GM18868 (cell line): ENCODE data around the gene SPDYE2B.
A peak's percentile ranks its signal among the peaks of the same experiment; 100 is the strongest.
"Not testable (repeated sequence)": the region's sequence is repeated elsewhere in the genome, so short reads cannot be mapped to it uniquely, and the experiment has no call there.

Experiments
- ATAC-seq: cut with Tn5 transposase; IDR thresholded peaks from one replicate; pipeline ENCODE4 v1.9.1; 2021; ENCODE audit warnings: mild to moderate bottlenecking, moderate library complexity; ENCODE audit not compliant: unreplicated experiment

The SPDYE2B gene, protein sequence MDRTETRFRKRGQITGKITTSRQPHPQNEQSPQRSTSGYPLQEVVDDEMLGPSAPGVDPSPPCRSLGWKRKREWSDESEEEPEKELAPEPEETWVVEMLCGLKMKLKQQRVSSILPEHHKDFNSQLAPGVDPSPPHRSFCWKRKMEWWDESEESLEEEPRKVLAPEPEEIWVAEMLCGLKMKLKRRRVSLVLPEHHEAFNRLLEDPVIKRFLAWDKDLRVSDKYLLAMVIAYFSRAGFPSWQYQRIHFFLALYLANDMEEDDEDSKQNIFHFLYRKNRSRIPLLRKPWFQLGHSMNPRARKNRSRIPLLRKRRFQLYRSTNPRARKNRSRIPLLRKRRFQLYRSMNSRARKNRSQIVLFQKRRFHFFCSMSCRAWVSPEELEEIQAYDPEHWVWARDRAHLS

DNA sequence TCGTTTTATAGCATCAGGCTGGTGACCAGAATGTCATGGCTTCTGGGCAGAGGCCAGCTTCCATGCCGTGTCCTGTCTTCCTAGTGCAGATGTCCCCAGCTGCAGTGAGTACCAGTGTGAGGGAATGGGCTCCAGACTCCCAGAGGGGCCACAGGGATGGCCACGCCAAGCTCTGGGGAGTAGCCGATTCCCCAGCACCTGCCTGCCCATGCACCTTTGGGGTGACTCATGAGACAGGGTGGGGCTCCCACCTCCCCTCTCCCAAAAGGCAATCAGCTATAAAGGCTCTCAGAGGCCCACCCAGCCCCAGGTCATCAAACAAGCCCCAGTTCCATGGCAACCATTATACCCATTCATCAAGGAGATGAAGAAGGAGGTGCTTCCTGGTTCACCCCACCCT is at the start of gene SPDYE2B:
Gene SPDYE2B (plus strand): TSS at position 396 of the 400 bp plus-strand sequence. CDS start 2,030 bp downstream, outside the sequence.
- not testable (repeated sequence) for ATAC-seq

DNA sequence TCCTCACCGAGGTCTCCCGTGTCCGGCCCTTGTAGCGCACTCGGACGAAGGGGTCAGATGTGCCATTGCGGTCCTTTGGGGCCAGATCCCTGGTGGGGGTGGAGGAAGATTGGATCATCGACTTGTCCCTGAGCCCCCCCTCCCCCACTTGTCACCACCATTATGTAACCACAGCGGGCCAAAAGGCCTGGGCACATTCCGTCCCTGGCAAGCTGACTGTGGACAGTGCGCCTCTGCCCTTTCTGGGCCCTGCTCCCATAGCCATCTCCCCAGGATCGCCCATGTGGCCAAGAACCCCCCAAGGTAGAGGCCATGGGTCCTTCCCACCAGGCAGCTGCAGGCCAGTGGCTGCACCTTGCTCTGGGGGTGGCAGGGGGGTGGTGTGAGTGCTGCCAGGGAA is 47.8 kb upstream of the SPDYE2B start:
- not testable (repeated sequence) for ATAC-seq

DNA sequence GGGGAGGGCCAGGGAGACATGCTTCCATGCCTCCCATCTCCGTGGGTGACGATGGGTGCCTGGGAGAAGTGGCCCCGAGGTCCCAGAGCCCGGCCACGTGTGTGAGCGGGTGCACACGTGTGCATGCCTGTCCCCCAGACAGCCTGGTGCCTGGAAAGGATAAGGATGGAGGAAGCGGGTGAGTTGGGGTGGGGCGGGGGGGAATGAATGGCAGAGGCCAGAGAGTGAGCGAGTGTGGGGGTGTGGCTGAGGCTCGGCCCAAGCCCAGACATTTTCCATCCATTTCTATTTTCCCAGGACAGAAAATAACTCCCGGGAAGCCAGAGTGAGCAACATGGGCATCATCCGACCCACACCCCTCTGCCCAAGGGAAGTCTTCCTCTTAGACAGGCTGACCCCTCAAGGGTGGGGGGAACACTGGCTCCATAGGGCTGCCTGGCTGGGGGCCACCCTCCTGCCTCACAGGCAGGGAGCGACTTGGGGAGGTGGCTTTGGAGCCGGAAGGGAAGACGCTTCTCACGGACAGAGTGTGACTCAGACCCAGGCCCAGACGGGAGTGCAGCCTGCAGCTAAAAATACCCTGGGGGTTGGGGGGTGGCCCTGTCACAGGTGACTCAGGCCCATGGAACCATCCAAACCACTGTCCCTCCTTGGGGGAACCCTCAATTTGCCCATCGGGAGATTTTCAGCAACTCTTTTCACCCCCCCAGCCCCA is 45.5 kb upstream of the SPDYE2B start:
- ATAC-seq: not testable (repeated sequence)

DNA sequence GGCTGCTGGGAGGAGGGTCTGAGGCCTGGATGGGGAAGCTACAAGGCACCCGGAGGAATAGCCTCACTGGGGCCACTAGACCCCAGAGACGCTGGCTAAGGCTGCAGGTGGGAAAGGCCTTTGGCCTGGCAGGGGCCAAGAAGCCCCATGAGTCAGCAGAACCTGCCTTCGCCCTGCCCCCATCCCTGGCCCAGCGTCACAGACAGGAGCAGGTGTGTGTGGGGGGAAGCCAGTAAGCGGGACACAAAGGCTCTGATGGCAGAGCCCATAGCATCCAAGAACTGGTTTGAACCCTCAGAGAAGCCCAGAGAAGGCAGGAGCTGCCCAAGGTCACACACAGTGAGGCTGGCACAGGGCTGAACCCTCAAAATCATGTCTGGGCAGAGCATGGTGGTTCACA is 43.3 kb upstream of the SPDYE2B start:
- not testable (repeated sequence) for ATAC-seq

DNA sequence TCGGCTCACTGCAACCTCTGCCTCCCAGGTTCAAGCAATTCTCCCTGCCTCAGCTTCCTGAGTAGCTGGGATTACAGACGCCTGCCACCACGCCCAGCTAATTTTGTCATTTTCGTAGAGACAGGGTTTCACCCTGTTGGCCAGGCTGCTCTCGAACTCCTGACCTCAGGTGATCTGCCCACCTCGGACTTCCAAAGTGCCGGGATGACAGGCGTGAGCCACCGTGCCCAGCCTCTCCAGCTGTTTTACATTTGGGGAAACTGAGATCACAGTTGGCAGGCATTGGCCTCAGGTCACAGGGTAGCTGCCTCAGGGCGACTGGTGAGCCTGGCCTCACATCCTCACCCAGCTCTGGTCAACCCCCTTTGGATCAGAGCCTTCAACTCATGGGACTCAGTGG is 40.4 kb upstream of the SPDYE2B start:
- not testable (repeated sequence) for ATAC-seq

DNA sequence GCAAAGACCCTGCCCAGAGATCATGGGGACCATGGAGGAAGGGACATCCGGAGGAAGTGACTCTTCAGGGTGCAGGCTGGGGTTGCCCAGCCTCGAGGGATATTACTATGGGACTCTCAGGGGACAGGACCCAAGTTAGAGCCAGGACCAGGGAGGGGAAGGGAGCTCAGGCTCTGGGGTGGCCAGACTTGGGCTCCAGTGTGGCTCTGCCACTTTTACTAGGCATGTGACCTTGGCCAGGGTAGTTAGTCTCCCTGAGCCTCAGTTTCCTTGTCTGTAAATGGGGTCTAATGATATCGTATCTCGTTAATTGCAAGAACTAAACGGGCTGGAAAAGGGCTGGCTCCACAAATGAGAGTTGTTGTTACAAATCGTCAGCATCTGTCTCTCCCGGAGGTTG is 39.7 kb upstream of the SPDYE2B start:
- not testable (repeated sequence) for ATAC-seq

DNA sequence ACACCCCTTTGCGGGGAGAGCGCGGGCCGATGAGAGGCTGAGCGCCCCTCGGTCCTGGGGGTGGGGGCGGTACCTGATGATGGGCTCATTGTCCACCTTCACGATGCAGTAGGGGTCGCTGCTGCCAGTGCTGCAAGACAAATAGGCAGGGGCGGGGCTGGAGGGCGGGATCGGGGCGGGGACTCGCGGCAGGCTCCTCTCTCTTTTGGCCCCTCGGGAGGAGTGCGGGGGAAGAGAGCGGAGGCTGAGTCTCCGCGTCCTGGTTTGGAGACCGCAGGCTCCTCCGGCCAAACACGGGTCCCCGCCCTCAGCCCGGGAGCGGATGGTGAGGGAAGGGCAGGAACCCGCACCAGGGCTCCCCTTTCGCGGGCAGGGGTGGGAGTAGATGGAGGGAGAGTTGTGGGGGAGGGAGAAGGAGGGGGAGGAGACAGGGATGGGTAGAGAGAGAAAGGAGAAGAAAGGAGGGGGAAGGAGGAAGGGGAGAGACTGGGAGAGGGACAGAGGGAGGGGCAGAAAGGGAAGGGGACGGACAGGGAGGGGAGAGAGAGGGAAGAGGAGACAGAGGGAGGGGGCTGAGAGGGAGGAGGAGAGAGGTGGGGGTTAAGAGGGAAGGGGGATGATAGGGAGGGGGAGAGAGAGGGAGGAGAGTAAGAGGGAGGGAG is 39.0 kb upstream of the SPDYE2B start:
- ATAC-seq: peak; percentile 50

DNA sequence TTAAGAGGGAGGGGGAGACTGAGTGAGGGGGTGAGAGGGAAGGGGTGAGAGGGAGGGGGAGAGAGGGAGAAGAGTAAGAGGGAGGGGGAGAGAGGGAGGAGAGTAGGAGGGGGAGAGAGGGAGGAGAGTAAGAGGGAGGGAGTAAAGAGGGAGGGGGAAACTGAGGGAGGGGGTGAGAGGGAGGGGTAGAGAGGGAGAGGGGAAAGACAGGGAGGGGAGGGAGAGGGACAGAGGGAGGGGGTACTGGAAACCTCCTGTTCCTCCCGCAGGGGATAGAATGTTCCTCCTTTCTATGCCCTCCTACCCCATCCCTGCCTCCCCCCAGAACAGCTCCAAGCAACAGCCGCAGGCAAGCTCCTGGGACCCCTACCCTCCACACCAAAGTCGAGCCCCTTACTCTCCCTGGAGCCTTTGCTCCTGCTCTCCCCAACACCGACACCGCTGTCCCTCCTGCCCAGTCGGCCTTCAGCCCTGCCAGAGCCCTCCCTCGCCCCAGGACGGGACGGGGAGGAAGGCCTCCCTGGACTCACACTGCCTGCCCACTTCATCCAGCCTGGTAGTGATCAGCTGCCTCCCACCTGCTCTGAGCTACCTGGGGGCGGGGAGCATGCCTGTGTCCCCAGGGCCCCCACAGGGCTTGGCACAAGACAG is 38.3 kb upstream of the SPDYE2B start:
- ATAC-seq: not testable (repeated sequence)

DNA sequence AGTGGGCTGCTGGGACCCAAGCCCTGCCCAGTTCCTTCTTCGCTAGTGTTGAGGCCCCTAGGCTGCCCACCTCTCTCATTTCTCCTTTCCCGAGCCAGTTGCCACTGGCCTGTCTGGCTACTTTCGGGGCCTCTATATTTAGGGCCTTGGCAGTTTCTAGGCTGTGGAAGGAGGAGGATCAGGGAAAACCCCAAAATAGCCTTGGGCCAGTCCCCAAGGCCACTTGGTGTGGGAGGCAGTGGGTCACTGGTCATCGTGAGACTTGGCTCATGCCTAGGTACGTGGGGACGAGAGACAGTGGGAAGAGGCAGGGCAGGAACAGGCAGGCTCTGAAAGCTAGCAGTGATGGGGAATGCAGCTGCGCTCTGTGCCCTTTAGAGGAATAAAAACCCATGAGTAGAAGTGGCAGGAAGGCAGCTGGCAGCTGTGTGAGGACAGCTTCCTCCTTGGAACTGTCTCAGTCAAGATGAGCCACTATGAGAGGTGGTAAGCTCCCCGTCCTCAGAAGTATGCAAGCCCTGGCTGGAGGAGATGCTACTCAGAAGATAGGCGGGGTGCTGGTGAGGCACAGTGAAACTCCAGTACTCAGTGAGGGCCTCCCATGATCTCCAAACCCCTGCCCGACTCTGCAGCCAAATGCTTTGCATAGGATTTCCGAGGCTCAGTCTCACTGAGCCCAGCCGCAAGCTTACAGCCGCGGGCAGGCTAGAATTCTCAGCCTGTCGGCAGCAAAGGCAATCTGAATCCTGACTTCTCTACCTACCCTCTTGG is 36.4 kb upstream of the SPDYE2B start:
- peak; percentile 54 for ATAC-seq

DNA sequence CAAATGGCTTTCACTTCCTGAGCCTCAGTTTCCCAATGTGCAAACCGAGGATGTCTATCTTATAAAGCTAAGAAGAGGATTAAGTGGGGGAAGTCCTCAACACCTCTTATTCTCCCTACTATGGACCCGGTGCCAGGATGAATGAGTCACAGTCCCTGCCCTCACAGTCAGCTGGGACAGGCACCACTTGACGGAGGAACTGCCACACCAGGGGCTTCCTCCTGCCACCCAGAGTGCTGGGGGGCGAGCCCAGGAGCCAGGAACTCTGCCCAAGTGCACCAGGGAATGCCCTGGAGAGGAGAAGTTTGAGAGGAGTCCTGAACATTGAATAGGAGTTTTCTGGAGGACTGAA is 35.8 kb upstream of the SPDYE2B start:
- peak; percentile 18 for ATAC-seq

DNA sequence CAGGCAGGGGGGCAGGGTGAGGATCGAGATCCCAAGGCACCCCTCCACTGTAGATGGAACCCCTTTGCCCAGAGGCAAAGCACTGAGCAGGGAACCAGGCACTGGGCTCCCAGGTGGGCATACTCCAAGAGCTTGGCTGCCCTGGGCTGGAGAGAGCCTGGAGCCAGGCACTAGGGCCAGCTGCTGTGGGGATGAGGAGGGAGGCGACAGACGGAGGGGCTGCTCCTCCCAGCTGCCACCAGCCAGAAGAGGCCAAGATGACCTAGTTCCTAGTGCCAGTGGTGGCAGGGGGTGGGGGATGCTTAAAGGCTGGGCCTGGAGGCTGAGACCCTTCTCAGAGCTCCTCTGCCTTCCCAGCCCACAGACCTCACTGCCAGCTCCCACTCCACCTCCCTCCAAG is 35.2 kb upstream of the SPDYE2B start:
- ATAC-seq: not testable (repeated sequence)

DNA sequence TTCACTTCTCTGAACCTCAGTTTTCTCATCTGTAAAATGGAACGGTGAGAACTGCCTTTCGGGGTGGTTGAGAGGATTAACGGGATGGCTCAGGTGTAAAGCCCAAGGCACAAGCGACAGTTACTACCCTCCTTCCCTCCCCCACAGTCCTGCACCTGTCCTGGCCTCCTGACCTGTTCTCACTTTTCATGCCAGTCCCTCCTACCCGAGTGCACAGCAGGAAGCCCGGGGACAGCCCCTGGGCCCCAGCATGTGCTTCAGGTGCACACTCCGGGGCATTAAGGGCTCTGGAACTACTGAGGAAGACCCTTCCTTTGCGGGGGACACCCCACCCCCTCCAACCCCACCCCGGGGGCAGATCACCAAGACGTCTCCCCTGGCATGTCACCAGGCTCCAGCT is 34.2 kb upstream of the SPDYE2B start:
- ATAC-seq: not testable (repeated sequence)

DNA sequence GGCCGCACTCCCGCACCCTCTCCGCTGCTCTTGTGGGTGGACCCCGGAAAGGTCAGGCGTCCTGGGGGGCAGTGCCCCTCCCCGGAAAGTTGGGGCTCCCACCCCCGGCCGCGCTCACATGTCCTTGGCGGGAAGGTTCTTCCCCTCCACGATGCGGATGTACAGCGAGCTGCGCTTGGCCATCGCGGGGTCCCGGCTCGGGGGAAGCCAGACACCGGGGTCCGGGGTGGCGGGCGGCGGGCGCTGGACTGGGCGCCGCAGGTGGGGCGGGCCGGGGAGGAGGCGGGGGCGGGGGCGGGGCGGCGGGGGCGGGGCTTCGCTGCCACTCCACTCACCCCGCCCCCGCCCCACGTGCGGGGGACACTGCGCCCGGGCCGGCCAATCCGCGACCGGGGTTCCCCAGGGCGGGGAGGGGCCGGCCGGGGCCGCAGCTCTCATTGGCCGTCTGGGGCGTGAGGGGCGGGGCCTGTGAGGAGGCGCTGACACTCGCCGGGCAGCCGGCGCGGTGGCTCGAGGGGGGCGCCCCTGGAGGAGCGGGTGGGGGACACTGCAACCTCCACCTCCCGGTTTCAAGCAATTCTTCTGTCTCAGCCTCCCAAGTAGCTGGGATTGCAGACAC is 33.5 kb upstream of the SPDYE2B start, which contains the start of gene RASA4:
Gene RASA4 (minus strand): TSS at position 250 of the 619 bp plus-strand sequence. CDS start 67 bp downstream, at position 183.
- ATAC-seq: peak; percentile 79

DNA sequence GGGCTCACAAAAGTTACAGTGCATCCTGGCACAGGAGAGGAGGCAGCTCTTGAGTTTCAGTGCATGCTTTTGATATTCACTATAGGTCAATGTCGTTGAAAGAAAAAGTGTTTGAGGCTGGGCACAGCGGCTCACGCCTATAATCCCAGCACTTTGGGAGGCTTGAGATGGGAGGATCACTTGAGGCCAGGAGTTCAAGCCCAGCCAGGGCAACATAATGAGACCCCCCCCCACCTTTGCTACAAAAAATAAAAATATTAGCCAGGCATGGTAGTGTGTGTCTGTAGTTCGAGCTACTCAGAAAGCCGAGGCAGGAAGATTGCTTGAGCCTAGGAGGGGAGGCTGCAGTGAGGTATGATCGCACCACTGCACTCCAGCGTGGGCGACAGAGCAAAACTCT is 32.0 kb upstream of the SPDYE2B start:
- ATAC-seq: not testable (repeated sequence)

DNA sequence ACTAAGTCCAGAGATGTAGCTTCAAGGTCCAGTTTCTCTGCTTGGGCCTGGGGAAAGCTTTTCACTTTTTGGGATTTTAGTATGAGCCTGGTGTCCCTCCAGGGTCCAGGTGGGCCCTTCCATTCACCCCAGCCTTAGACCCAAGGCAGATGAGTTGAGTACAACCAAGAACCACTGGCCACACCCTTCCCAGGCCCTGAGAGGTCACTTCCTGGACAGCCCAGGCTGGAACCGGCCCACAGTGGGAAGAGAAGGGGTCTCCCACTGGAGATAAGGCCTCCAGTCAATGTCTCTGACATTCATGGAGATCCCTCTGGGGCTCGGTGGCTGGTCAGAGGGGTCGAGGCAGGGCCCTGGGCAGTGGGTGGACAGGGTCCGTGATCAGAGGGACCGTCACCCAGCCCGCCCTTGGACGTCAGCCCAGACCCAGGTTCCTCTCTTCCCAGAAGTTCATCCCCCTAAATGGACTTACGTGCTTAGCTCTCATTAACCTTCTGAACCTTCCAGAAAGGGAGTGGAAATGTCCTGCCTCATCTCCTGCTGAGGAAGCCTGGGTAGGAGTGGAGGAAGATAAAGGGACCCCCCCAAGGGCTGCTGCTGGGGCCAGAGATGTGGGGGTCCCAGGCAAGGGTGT is 22.7 kb upstream of the SPDYE2B start:
- ATAC-seq: not testable (repeated sequence)

DNA sequence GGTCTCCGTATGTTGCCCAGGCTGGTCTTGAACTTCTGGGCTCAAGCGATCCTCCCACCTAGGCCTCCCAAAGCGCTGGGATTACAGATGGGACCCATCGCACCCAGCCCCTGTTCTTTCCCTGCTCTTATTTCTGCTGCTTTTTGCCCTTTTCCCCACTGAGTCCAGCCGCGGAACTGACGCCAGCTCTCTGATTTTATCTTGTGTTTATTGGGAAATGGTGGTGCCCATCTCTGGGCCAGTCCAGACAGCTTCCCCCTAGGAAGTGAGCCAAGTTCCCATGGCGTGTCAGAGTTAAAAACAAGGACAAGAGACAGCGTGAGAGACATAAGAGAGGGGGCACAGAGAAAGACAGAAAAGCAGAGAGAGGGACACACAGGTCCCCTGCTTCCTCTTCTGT is 19.5 kb upstream of the SPDYE2B start:
- ATAC-seq: not testable (repeated sequence)

DNA sequence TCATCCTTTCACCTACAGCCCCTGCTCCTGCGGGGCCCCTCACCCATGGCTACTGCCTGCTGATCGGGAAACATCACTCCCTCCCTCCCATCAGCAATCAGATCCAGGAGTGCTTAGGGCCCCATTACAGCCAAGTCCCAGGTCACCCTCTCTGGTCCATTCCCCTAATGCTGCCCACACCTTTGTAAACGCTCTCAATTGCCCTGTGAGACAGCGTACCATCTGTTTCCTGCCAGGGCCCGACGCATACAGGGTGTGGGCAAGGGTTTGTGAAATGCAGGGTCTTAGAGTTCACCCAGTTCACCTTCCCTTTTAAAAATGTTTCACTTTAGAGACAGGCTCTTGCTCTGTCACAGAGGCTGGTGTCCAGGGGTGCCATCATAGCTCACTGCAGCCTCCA is 15.8 kb upstream of the SPDYE2B start:
- ATAC-seq: not testable (repeated sequence)

DNA sequence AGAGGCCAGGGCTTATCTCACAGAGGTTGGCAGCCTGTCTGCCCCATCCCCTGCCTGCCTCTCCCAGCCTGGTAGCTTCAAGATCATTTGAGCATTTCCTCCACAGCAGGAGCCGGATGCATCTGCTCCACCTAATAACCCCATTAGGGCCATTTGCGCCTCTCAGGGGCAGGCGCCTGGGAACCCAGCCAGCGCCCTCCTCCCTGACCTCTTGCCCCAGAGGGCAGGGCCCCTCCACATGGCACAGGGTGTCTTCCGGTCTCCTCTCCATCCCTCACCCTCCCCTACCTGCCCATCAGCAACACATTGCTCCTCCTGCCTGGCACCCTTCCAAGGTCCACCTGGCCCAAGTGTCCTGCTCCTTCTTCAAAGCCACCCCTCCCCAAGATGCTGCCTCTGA is 14.8 kb upstream of the SPDYE2B start:
- ATAC-seq: not testable (repeated sequence)

DNA sequence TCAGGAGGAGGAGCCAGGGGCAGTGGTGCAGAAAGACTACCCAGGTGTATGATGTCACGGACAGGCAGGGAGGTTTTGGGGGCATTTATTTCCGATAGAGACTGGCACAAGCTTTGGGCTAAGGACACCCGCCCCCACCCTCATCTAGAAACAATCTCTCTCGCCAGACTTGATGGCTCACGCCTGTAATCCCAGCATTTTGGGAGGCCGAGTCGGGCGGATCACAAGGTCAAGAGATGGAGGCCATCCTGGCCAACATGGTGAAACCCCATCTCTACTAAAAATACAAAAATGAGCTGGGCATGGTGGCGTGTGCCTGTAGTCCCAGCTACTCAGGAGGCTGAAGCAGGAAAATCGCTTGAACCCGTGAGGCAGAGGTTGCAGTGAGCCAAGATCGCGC is 13.2 kb upstream of the SPDYE2B start:
- ATAC-seq: not testable (repeated sequence)
